ENCODE measurements around the gene CNTD1. TPM values are rescaled to one million over a fixed set of nuclear protein-coding genes. Genes with fewer than 3 reads are reported as not detected.

CNTD1 gene

GRCh38 chr17:42857389-42857788 lies 58.7 kb downstream of the CNTD1 start:
- Histone ChIP-seq H2AK5ac (ENCODE audit: low read length, severe bottlenecking) (no peak overlapping the region), H3K18ac (ENCODE audit: low read depth in 1 of 2, low read length in 2 of 2) (no peak overlapping the region), H3K4me3 (ENCODE audit: insufficient read depth in 1 of 2, low read depth in 1 of 2, low read length in 2 of 2) (no peak overlapping the region), H3K79me1 (replicated peaks; ENCODE audit: low read length, poor library complexity, severe bottlenecking) (no peaks in the 10 kb centered on the region), H3K36me3 (ENCODE audit: control insufficient read depth in 1 of 2, insufficient read depth in 2 of 2, low read depth in 1 of 2, low read length in 2 of 2) (no peaks in the 10 kb centered on the region), H2BK120ac (ENCODE audit: low read depth, low read length) (no peak overlapping the region), H3K4me2 (ENCODE audit: low read length, poor library complexity, severe bottlenecking) (no peak overlapping the region), H3K27ac (ENCODE audit: low read length, poor library complexity, severe bottlenecking) (no peak overlapping the region), H2BK12ac (ENCODE audit: low read length in 2 of 2) (no peak overlapping the region), H4K8ac (ENCODE audit: low read length) (no peak overlapping the region), H4K91ac (ENCODE audit: low read length) (no peak overlapping the region), H3K9me3 (ENCODE audit: control insufficient read depth, low read length) (no peaks in the 10 kb centered on the region), H3K9ac (ENCODE audit: low read length) (no peak overlapping the region), H2AFZ (ENCODE audit: low read depth, low read length) (no peak overlapping the region), H2BK5ac (ENCODE audit: low read depth, low read length, poor library complexity, severe bottlenecking) (no peak overlapping the region), H3K23ac (ENCODE audit: low read length in 2 of 2) (peak overlapping the region in 1 of 2 experiments; percentile 6), H2BK15ac (ENCODE audit: low read depth, poor library complexity, severe bottlenecking) (no peak overlapping the region), H3K14ac (ENCODE audit: low read length in 2 of 2) (no peak overlapping the region), H3K4me1 (ENCODE audit: control insufficient read depth, insufficient read depth, low read depth, low read length) (no peaks in the 10 kb centered on the region), H3K27me3 (ENCODE audit: control insufficient read depth in 1 of 2, insufficient read depth in 1 of 2, low read length in 2 of 2) (peaks cover 9 to 11% of the 10 kb centered on the region in 2 experiments), H3K4ac (ENCODE audit: low read depth in 1 of 2, low read length in 2 of 2) (no peak overlapping the region)
- 82% methylated on average over 1 of the region's 1 CpG for WGBS
- no peak for DNase-seq

Small RNA genes within 50 kb of the gene (small RNA-seq; reads per million reads assigned to genes)
- not detected for gene HMGN2P15 (ENCODE audit: low read depth)
- gene MIR6781 (ENCODE audit: low read depth), result not detected

Data from mesenchymal stem cell (in vitro differentiated cells and primary cell).